Adrenal gland (tissue), 12 donors: ENCODE data around the gene BCL11A. TPM values are rescaled to one million over a fixed set of nuclear protein-coding genes. Genes with fewer than 3 reads are reported as not detected.
A peak's percentile ranks its signal among the peaks of the same experiment; 100 is the strongest.

Experiments
- DNase-seq, 7 donors: peaks; one replicate each; pipeline ENCODE4 v3.0.0-alpha.2; 2019 to 2020
- H3K27ac ChIP-seq, 5 donors: fragments of 200-600 bp; sonication (generic) in 4 of 5; 1 replicate in 3 of 5; 2 replicates in 2 of 5; pipeline versions ENCODE4 v1.5.1 to v1.8.0; 2016 to 2020; ENCODE audit warnings: mild to moderate bottlenecking in 1 of 5
- H3K27me3 ChIP-seq: fragments of 200-600 bp; 2 replicates; pipeline ENCODE4 v1.8.0; 2021
- H3K36me3 ChIP-seq, 2 donors: fragments of 200-600 bp; replicated peaks in 1 of 2; 1 replicate in 1 of 2; 2 replicates in 1 of 2; pipeline versions ENCODE4 v1.5.1 to v1.8.0; 2018 to 2022
- H3K4me1 ChIP-seq, 2 donors: fragments of 200-600 bp; replicated peaks in 1 of 2; 1 replicate in 1 of 2; 2 replicates in 1 of 2; pipeline versions ENCODE4 v1.5.1 to v1.8.0; 2018 to 2021
- H3K4me3 ChIP-seq, 4 donors: fragments of 200-600 bp; sonication (generic) in 3 of 4; one replicate each; pipeline ENCODE4 v1.5.1; 2016 to 2018
- H3K9me3 ChIP-seq, 3 donors: fragments of 200-600 bp; sonication (generic) in 1 of 3; replicated peaks in 1 of 3; 1 replicate in 2 of 3; 2 replicates in 1 of 3; pipeline versions ENCODE4 v1.5.1 to v1.8.0; 2016 to 2021
- CTCF ChIP-seq, 6 experiments: fragments of 450-650 bp in 4 of 6; fragments of 200-600 bp in 2 of 6; sonication (generic) in 1 of 6; IDR thresholded peaks; 1 replicate in 5 of 6; 2 replicates in 1 of 6; pipeline versions ENCODE4 v1.5.1 to v1.8.0; 2016 to 2021; ENCODE audit warnings: antibody characterized with exemption in 6 of 6, mild to moderate bottlenecking in 2 of 6, moderate library complexity in 1 of 6
- POLR2A ChIP-seq, 2 donors: fragments of 450-650 bp; IDR thresholded peaks; one replicate each; pipeline ENCODE4 v1.6.1; 2017; ENCODE audit warnings: antibody characterized with exemption in 2 of 2, mild to moderate bottlenecking in 2 of 2, moderate library complexity in 1 of 2
- WGBS, 4 donors: extraction: QIAGEN DNeasy Blood & Tissue Kit in 2 of 4; methylation state at CpG; one replicate each; pipeline versions ENCODE4 v1.1.5 to v1.1.7; 2013 to 2017; 5-methylcytosine and 5-hydroxymethylcytosine counted together
- intact Hi-C, 2 donors: fragments of 100-400 bp; cut with DNase I; formaldehyde crosslinking; loops; one replicate each; pipeline versions ENCODE4 v1.14.1 to v1.15.0; 2022 to 2023
- polyA plus RNA-seq, 3 donors: library from polyadenylated mRNA; stranded (reverse); fragments of 200-250 nt in 2 of 3; fragments of 350-450 nt in 1 of 3; fragmentation: Illumina TruSeq in 1 of 3; extraction: RNeasy Lipid Tissue Mini Kit (QIAGEN cat#74804) in 1 of 3; gene quantifications; one replicate each; pipeline ENCODE4 v1.2.3, GENCODE V29; 2013 to 2014
- total RNA-seq, 9 donors: library from RNA; depleted of rRNA in 4 of 9; stranded (reverse); fragments of >200 nt in 4 of 9; fragments of 120-200 nt in 1 of 9; fragmentation: NEBNext Ultra II Directional in 1 of 9; extraction: Animal tissue kit (Norgen Biotek cat#: 25700) in 1 of 9; gene quantifications; one replicate each; pipeline versions ENCODE4 v1.1.0 to v1.2.4, GENCODE V29; 2013 to 2023
- donor health status: healthy with polysubstance abuse.
- donor health status: Bipolar disorder and iron deficiency.
- donor health status: DM: yes; HTN: yes; CAD: no.
- donor health status: DM: no; HTN: no; CAD: no.
- donor health status: DM: no; HTN: no; CAD: no.
- donor health status: DM: yes; HTN: yes; CAD: no.

The BCL11A gene
- total and polyA plus RNA-seq, 12 donors = 2.9 to 16.7 (median 5.3) TPM

DNA sequence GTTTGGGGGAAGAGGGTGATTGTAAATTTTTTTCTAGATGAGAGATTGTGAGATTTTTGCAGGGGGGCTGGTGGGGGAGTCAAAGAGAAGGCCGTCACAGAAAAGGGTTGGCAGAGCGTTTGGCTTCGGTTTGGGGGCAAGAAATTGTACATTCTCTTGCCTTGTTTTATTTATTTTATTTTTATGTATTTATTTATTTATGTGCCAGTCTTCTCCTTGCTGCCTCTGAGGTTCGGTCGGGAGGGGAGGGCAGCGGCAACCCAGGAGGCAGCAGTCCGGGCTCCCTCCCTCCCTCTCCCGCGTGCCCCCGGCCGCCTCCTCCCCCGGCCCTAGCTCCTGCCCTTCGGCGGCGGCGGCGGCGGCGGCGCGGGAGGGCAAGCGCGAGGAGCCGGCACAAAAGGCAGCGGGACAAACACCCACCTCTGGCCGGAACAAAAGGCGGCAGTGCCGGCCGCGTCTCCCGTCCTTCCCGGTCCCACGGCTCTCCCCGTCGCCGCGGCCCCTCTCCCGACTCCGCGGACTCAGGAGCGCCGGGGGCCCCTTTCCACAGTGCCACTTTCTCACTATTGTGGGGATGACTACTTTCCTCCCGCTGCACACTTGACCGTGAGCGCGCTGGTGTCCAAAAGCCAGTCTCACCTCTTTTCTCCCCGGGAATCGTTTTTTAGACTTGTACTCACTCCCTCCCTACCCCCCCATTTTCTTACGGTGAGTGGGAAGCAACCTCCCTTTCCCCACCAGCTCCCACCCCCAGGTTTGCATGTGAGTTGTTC, 1.2 kb downstream of the BCL11A start:
- Histone ChIP-seq H3K4me3 (peak overlapping the region in 2 of 4 donors; percentile 64 to 65), H3K27me3 (peaks cover 26% of the 10 kb centered on the region), H3K9me3 (no peaks in the 10 kb centered on the region), H3K36me3 (no peaks in the 10 kb centered on the region), H3K27ac (peak overlapping the region in 3 of 5 donors; percentile 22 to 66 (median 61)), H3K4me1 (peaks cover 16 to 64% of the 10 kb centered on the region in 2 donors)
- intact Hi-C loops = loop anchor here in 1 of 2 donors (5.0 kb wide), 1 partner anchor 1250 kb away; no protein-coding TSS in a partner anchor
- TF ChIP-seq CTCF (IDR thresholded peaks at IDR 0.05) (no peak), POLR2A (IDR thresholded peaks at IDR 0.05) (peak in 1 of 2 donors; percentile 22)
- 1 to 5% (median 1%) methylated on average over 15 to 49 of the region's 49 CpGs for WGBS, 4 donors
- peak in 2 of 7 donors; percentile 41 to 45 for DNase-seq

GRCh38 chr2:60551240-60552077, 2.0 kb downstream of the BCL11A start:
- peak in 1 of 2 donors; percentile 32 for TF ChIP-seq POLR2A (IDR thresholded peaks at IDR 0.05)
- TF ChIP-seq CTCF (IDR thresholded peaks at IDR 0.05) = no peak
- peak overlapping the region in 2 of 4 donors; percentile 65 to 67 for H3K4me3 ChIP-seq
- intact Hi-C loops = loop anchor here in 1 of 2 donors (5.0 kb wide), 1 partner anchor 1249 kb away; no protein-coding TSS in a partner anchor
- H3K27ac ChIP-seq = peak overlapping the region in 2 of 5 donors; percentile 61 to 70
- H3K27me3 ChIP-seq = peaks cover 19% of the 10 kb centered on the region
- no peaks in the 10 kb centered on the region for H3K9me3 ChIP-seq
- peak; percentile 55 to 77 (median 66) for DNase-seq
- H3K36me3 ChIP-seq = no peaks in the 10 kb centered on the region
- 2% methylated on average over 22 to 63 of the region's 63 CpGs for WGBS, 4 donors
- peaks cover 16 to 59% of the 10 kb centered on the region in 2 donors for H3K4me1 ChIP-seq

- TF ChIP-seq CTCF (IDR thresholded peaks at IDR 0.05) (no peak), POLR2A (IDR thresholded peaks at IDR 0.05) (no peak)
- Histone ChIP-seq H3K9me3 (no peaks in the 10 kb centered on the region), H3K36me3 (no peaks in the 10 kb centered on the region), H3K27me3 (peaks cover 15% of the 10 kb centered on the region), H3K4me1 (peaks cover 16 to 59% of the 10 kb centered on the region in 2 donors), H3K27ac (peak overlapping the region in 1 of 5 donors; percentile 87), H3K4me3 (peak overlapping the region in 2 of 4 donors; percentile 65 to 67)
- intact Hi-C loops = loop anchor here in 1 of 2 donors (5.0 kb wide), 1 partner anchor 1249 kb away; no protein-coding TSS in a partner anchor
- WGBS, 4 donors = 3 to 7% (median 5%) methylated on average over 6 to 8 of the region's 8 CpGs
- DNase-seq = no peak
Observed at GRCh38 chr2:60550984-60551239, 2.5 kb downstream of the BCL11A start.
